Uterus (tissue), 2 donors: ENCODE results near the gene PLXNA2.

ENCODE experiments used
- CTCF ChIP-seq, 4 experiments: fragments of 200-600 bp in 2 of 4; fragments of 450-650 bp in 2 of 4; sonication (generic) in 2 of 4; IDR thresholded peaks; one replicate each; pipeline ENCODE4 v1.5.1; 2016 to 2019; ENCODE audit warnings: antibody characterized with exemption in 4 of 4, mild to moderate bottlenecking in 2 of 4, moderate library complexity in 1 of 4
- POLR2A ChIP-seq, 2 donors: fragments of 450-650 bp; IDR thresholded peaks; one replicate each; pipeline ENCODE4 v1.6.1; 2016; ENCODE audit warnings: antibody characterized with exemption in 2 of 2, mild to moderate bottlenecking in 1 of 2, moderate library complexity in 1 of 2

GRCh38 chr1:208251911-208252835 is 8.0 kb upstream of the PLXNA2 start:
- TF ChIP-seq POLR2A (IDR thresholded peaks at IDR 0.05) (no peak), CTCF (IDR thresholded peaks at IDR 0.05) (no peak)
